Fibroblast of lung (primary cell): ENCODE results near the gene VPS35. TPM values are rescaled to one million over a fixed set of nuclear protein-coding genes. Genes with fewer than 3 reads are reported as not detected.

Source experiments
- DNase-seq, 2 donors: peaks; one replicate each; pipeline versions ENCODE4 v3.0.0 to v3.0.0-alpha.2; 2010; ENCODE audit warnings: low read depth in 2 of 2
- H2AFZ ChIP-seq: 2 replicates; pipeline ENCODE4 v1.5.1; 2012; ENCODE audit warnings: low read length, control low read depth, inconsistent platforms
- H3K27ac ChIP-seq: 2 replicates; pipeline ENCODE4 v1.5.1; 2011; ENCODE audit warnings: low read length, control low read depth; ENCODE audit not compliant: insufficient read depth
- H3K27me3 ChIP-seq: 2 replicates; pipeline ENCODE4 v1.5.1; 2011; ENCODE audit warnings: mild to moderate bottlenecking, low read length; ENCODE audit not compliant: control insufficient read depth, insufficient read depth
- H3K36me3 ChIP-seq: 2 replicates; pipeline ENCODE4 v1.5.1; 2011; ENCODE audit warnings: low read length; ENCODE audit not compliant: control insufficient read depth, insufficient read depth
- H3K4me1 ChIP-seq: 2 replicates; pipeline ENCODE4 v1.5.1; 2011; ENCODE audit warnings: low read length; ENCODE audit not compliant: control insufficient read depth, insufficient read depth; ENCODE audit errors: extremely low read depth
- H3K4me2 ChIP-seq: 2 replicates; pipeline ENCODE4 v1.5.1; 2011; ENCODE audit warnings: low read length, control low read depth; ENCODE audit not compliant: insufficient read depth; ENCODE audit errors: extremely low read depth
- H3K4me3 ChIP-seq, 4 experiments: fragments of 200-600 bp in 1 of 4; sonication (generic) in 1 of 4; replicated peaks in 1 of 4; 2 replicates each; pipeline ENCODE4 v1.5.1; 2011 to 2016; ENCODE audit warnings: low read length in 4 of 4, low read depth in 3 of 4, mild to moderate bottlenecking in 3 of 4, control low read depth in 2 of 4, inconsistent platforms in 1 of 4, mixed read lengths in 1 of 4; ENCODE audit not compliant: insufficient read depth in 1 of 4; ENCODE audit errors: control extremely low read depth in 1 of 4
- H3K79me2 ChIP-seq: 2 replicates; pipeline ENCODE4 v1.5.1; 2012; ENCODE audit warnings: mild to moderate bottlenecking, low read length, inconsistent platforms; ENCODE audit not compliant: control insufficient read depth, insufficient read depth
- H3K9ac ChIP-seq: 2 replicates; pipeline ENCODE4 v1.5.1; 2011; ENCODE audit warnings: mild to moderate bottlenecking, low read length, control low read depth; ENCODE audit not compliant: insufficient read depth
- H3K9me3 ChIP-seq: 2 replicates; pipeline ENCODE4 v1.5.1; 2012; ENCODE audit warnings: low read depth, low read length; ENCODE audit not compliant: control insufficient read depth, insufficient read depth
- H4K20me1 ChIP-seq: 2 replicates; pipeline ENCODE4 v1.5.1; 2011; ENCODE audit warnings: low read length; ENCODE audit not compliant: control insufficient read depth, insufficient read depth; ENCODE audit errors: extremely low read depth
- CTCF ChIP-seq, 2 donors: IDR thresholded peaks in 1 of 2; conservative IDR thresholded peaks in 1 of 2; 1 replicate in 1 of 2; 2 replicates in 1 of 2; pipeline ENCODE4 v1.5.1; 2011 to 2012; ENCODE audit warnings: low read length in 2 of 2, control low read depth in 1 of 2, inconsistent platforms in 1 of 2, low read depth in 1 of 2, mild to moderate bottlenecking in 1 of 2
- EZH2 ChIP-seq: IDR thresholded peaks from 2 replicates; pipeline ENCODE4 v1.5.1; 2012; ENCODE audit warnings: low read length, control low read depth, mild to moderate bottlenecking; ENCODE audit errors: missing control alignments
- polyA plus RNA-seq, 2 donors: library from polyadenylated mRNA; depleted of rRNA in 1 of 2; stranded (reverse) in 1 of 2; unstranded in 1 of 2; fragments of >200 nt; gene quantifications; 2 replicates each; pipeline ENCODE4 v1.2.1, GENCODE V29; 2011 to 2012; ENCODE audit warnings: missing spikeins in 1 of 2
- total RNA-seq: library from RNA; depleted of rRNA; stranded (reverse); fragments of >200 nt; gene quantifications from 2 replicates; pipeline ENCODE4 v1.2.1, GENCODE V29; 2014

VPS35 gene
- total and polyA plus RNA-seq, 2 donors (not counting 1 experiment from before 2014, with no cell fraction given): 77.2 to 92.3 TPM

GRCh38 chr16:46702030-46702429, 13.1 kb upstream of the VPS35 start:
- no peaks in the 10 kb centered on the region for H3K4me1 ChIP-seq
- no peaks in the 10 kb centered on the region for H3K36me3 ChIP-seq
- no peak overlapping the region for H3K9ac ChIP-seq
- TF ChIP-seq EZH2: no peak
- TF ChIP-seq CTCF (conservative IDR thresholded peaks at IDR 0.05 in 1 of 2, IDR thresholded peaks at IDR 0.05 in 1 of 2; ENCODE audit: low read depth in 1 of 2, low read length in 2 of 2): no peak
- no peak overlapping the region for H3K4me3 ChIP-seq
- no peak overlapping the region for H2AFZ ChIP-seq
- no peak overlapping the region for H3K27ac ChIP-seq
- no peaks in the 10 kb centered on the region for H3K27me3 ChIP-seq
- H3K79me2 ChIP-seq: no peaks in the 10 kb centered on the region
- H3K9me3 ChIP-seq: no peaks in the 10 kb centered on the region
- H3K4me2 ChIP-seq: no peak overlapping the region
- no peak for DNase-seq
- H4K20me1 ChIP-seq: no peaks in the 10 kb centered on the region

- no peak overlapping the region for H3K4me3 ChIP-seq
- no peaks in the 10 kb centered on the region for H3K9me3 ChIP-seq
Measured at GRCh38 chr16:46701615-46702014, 12.6 kb upstream of the VPS35 start.

GRCh38 chr16:46700048-46700447, 11.1 kb upstream of the VPS35 start:
- no peak overlapping the region for H2AFZ ChIP-seq
- H3K9me3 ChIP-seq: no peaks in the 10 kb centered on the region
- H4K20me1 ChIP-seq: no peaks in the 10 kb centered on the region
- no peak overlapping the region for H3K27ac ChIP-seq
- H3K4me2 ChIP-seq: no peak overlapping the region
- no peaks in the 10 kb centered on the region for H3K79me2 ChIP-seq
- H3K36me3 ChIP-seq: peaks cover 1% of the 10 kb centered on the region
- no peak overlapping the region for H3K4me3 ChIP-seq
- H3K9ac ChIP-seq: no peak overlapping the region
- H3K4me1 ChIP-seq: no peaks in the 10 kb centered on the region
- TF ChIP-seq EZH2: no peak
- no peak for TF ChIP-seq CTCF (conservative IDR thresholded peaks at IDR 0.05 in 1 of 2, IDR thresholded peaks at IDR 0.05 in 1 of 2; ENCODE audit: low read depth in 1 of 2, low read length in 2 of 2)
- H3K27me3 ChIP-seq: no peaks in the 10 kb centered on the region
- DNase-seq: no peak

More at GRCh38 chr16:46701615-46702014, 12.6 kb upstream of the VPS35 start:
- H3K36me3 ChIP-seq: no peaks in the 10 kb centered on the region
- no peak for DNase-seq
- H4K20me1 ChIP-seq: no peaks in the 10 kb centered on the region
- H3K27ac ChIP-seq: no peak overlapping the region
- no peak for TF ChIP-seq CTCF (conservative IDR thresholded peaks at IDR 0.05 in 1 of 2, IDR thresholded peaks at IDR 0.05 in 1 of 2; ENCODE audit: low read depth in 1 of 2, low read length in 2 of 2)
- TF ChIP-seq EZH2: no peak
- no peak overlapping the region for H3K4me2 ChIP-seq
- no peak overlapping the region for H2AFZ ChIP-seq
- H3K27me3 ChIP-seq: no peaks in the 10 kb centered on the region
- H3K79me2 ChIP-seq: no peaks in the 10 kb centered on the region
- H3K9ac ChIP-seq: no peak overlapping the region
- H3K4me1 ChIP-seq: no peaks in the 10 kb centered on the region
